PC-9 (cell line): ENCODE results near the gene CBLB. TPM values are rescaled to one million over a fixed set of nuclear protein-coding genes. Genes with fewer than 3 reads are reported as not detected.
"Not testable (repeated sequence)": the region's sequence is repeated elsewhere in the genome, so short reads cannot be mapped to it uniquely, and the experiment has no call there.

Experiments used
- BruUV-seq: library from RNA; stranded (reverse); fragments of 400-500 nt; replicated peaks from 2 replicates; lab custom pipeline; 2021; lab: Mats Ljungman, UMichigan
- CTCF ChIA-PET: fragments of 300-600 bp; sonication (Branson Sonifier 250); formaldehyde crosslinking; loops from one replicate; lab custom pipeline; 2022; ENCODE audit warnings: antibody characterized with exemption; lab: Charles Lee
- POLR2A ChIA-PET: fragments of 300-600 bp; sonication (Branson Sonifier 250); formaldehyde crosslinking; loops from one replicate; lab custom pipeline; 2022; ENCODE audit warnings: antibody characterized with exemption; ENCODE audit not compliant: unreplicated experiment; lab: Charles Lee
- DNase-seq, 2 experiments: peaks; one replicate each; pipeline versions ENCODE4 v3.0.0 to v3.0.0-alpha.2; 2015 to 2022; ENCODE audit warnings: mixed read lengths in 1 of 2
- H2AFZ ChIP-seq: fragments of 200-600 bp; sonication (generic); 2 replicates; pipeline ENCODE4 v1.8.1; 2017; ENCODE audit warnings: antibody characterized with exemption
- H3F3A ChIP-seq: fragments of 200-600 bp; sonication (generic); 2 replicates; pipeline ENCODE4 v1.8.1; 2017; ENCODE audit warnings: antibody characterized with exemption, mild to moderate bottlenecking, low read depth; ENCODE audit not compliant: insufficient read depth
- H3K27ac ChIP-seq: fragments of 200-600 bp; sonication (generic); 2 replicates; pipeline ENCODE4 v1.6.1; 2016; ENCODE audit warnings: mixed run types
- H3K27me3 ChIP-seq: fragments of 200-600 bp; sonication (generic); 2 replicates; pipeline ENCODE4 v1.6.1; 2016; ENCODE audit warnings: low read depth, mixed run types; ENCODE audit not compliant: insufficient read depth
- H3K36me3 ChIP-seq: fragments of 200-600 bp; sonication (generic); 2 replicates; pipeline ENCODE4 v1.6.1; 2016; ENCODE audit warnings: low read depth, mixed run types
- H3K4me1 ChIP-seq: fragments of 200-600 bp; sonication (generic); replicated peaks from 2 replicates; pipeline ENCODE4 v1.6.1; 2016; ENCODE audit warnings: mixed run types; ENCODE audit not compliant: insufficient read depth
- H3K4me2 ChIP-seq: fragments of 200-600 bp; sonication (generic); 2 replicates; pipeline ENCODE4 v1.6.1; 2017; ENCODE audit warnings: mixed run types
- H3K4me3 ChIP-seq: fragments of 200-600 bp; sonication (generic); 2 replicates; pipeline ENCODE4 v1.6.1; 2016; ENCODE audit warnings: mixed run types
- H3K79me2 ChIP-seq: fragments of 200-600 bp; sonication (generic); 2 replicates; pipeline ENCODE4 v1.6.1; 2017; ENCODE audit warnings: low read depth, mixed run types
- H3K9me2 ChIP-seq: fragments of 200-600 bp; sonication (generic); 2 replicates; pipeline ENCODE4 v1.8.1; 2017; ENCODE audit warnings: mild to moderate bottlenecking; ENCODE audit not compliant: insufficient read depth
- H3K9me3 ChIP-seq: fragments of 200-600 bp; sonication (generic); 2 replicates; pipeline ENCODE4 v1.8.1; 2016; ENCODE audit warnings: low read depth; ENCODE audit not compliant: insufficient read depth
- H4K20me1 ChIP-seq: fragments of 200-600 bp; sonication (generic); 2 replicates; pipeline ENCODE4 v1.8.1; 2017; ENCODE audit not compliant: insufficient read depth
- EZH2 ChIP-seq: fragments of 200-600 bp; sonication (generic); IDR thresholded peaks from 2 replicates; pipeline ENCODE4 v1.8.0; 2017; ENCODE audit warnings: antibody characterized with exemption, low read depth
- intact Hi-C: fragments of 100-400 bp; cut with micrococcal nuclease; formaldehyde crosslinking; loops from one replicate; pipeline ENCODE4 v1.10.0; 2022; ENCODE audit not compliant: unreplicated experiment
- total RNA-seq: library from RNA; stranded (reverse); gene quantifications from 2 replicates; pipeline ENCODE4 v1.2.3, GENCODE V29; 2021
- TF ChIP-seq, protein P1 (sequence below): fragments of 200-600 bp; sonication (generic); conservative IDR thresholded peaks from 2 replicates; pipeline ENCODE4 v1.6.1; 2017; ENCODE audit warnings: mixed run types, antibody characterized with exemption, mild to moderate bottlenecking, moderate library complexity

The CBLB gene
- total RNA-seq, 1 experiment from 2014 or later: 44.0 TPM

DNA sequence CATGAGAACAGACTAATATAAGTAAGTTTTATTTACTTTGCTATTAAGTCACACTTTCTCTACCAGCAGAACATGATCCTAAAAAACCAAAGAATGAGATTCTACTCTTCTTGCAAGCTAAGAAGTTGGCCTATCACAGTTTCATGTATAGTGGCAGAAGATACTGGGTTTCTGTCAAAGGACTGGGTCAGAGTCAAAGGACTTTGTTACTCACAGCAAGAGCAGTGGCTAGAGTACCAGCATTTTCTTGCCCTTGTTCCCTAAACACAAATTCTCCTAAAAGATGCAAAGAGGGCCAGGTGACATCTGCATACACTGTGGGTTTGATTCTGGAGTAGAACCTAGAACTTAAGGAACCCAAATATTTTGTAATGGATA is 105.2 kb downstream of the CBLB start:
- no peak overlapping the region for H3K4me2 ChIP-seq
- no peak for TF ChIP-seq EZH2
- TF ChIP-seq, protein P1, sequence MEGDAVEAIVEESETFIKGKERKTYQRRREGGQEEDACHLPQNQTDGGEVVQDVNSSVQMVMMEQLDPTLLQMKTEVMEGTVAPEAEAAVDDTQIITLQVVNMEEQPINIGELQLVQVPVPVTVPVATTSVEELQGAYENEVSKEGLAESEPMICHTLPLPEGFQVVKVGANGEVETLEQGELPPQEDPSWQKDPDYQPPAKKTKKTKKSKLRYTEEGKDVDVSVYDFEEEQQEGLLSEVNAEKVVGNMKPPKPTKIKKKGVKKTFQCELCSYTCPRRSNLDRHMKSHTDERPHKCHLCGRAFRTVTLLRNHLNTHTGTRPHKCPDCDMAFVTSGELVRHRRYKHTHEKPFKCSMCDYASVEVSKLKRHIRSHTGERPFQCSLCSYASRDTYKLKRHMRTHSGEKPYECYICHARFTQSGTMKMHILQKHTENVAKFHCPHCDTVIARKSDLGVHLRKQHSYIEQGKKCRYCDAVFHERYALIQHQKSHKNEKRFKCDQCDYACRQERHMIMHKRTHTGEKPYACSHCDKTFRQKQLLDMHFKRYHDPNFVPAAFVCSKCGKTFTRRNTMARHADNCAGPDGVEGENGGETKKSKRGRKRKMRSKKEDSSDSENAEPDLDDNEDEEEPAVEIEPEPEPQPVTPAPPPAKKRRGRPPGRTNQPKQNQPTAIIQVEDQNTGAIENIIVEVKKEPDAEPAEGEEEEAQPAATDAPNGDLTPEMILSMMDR: no peak
- no peaks in the 10 kb centered on the region for H3K4me1 ChIP-seq
- H3K9me2 ChIP-seq: no peaks in the 10 kb centered on the region
- ChIA-PET CTCF (no interaction called here), POLR2A (no interaction called here)
- H3K4me3 ChIP-seq: no peak overlapping the region
- DNase-seq: no peak
- BruUV-seq: no TSS peak
- H3K27me3 ChIP-seq: no peaks in the 10 kb centered on the region
- H3F3A ChIP-seq: no peaks in the 10 kb centered on the region
- H3K79me2 ChIP-seq: no peaks in the 10 kb centered on the region
- H3K27ac ChIP-seq: no peak overlapping the region
- intact Hi-C loops: no loop called here
- H2AFZ ChIP-seq: no peak overlapping the region
- peaks cover 14% of the 10 kb centered on the region; the same call in 1 of the 2 replicates for H3K9me3 ChIP-seq
- no peaks in the 10 kb centered on the region for H3K36me3 ChIP-seq
- H4K20me1 ChIP-seq: no peaks in the 10 kb centered on the region

DNA sequence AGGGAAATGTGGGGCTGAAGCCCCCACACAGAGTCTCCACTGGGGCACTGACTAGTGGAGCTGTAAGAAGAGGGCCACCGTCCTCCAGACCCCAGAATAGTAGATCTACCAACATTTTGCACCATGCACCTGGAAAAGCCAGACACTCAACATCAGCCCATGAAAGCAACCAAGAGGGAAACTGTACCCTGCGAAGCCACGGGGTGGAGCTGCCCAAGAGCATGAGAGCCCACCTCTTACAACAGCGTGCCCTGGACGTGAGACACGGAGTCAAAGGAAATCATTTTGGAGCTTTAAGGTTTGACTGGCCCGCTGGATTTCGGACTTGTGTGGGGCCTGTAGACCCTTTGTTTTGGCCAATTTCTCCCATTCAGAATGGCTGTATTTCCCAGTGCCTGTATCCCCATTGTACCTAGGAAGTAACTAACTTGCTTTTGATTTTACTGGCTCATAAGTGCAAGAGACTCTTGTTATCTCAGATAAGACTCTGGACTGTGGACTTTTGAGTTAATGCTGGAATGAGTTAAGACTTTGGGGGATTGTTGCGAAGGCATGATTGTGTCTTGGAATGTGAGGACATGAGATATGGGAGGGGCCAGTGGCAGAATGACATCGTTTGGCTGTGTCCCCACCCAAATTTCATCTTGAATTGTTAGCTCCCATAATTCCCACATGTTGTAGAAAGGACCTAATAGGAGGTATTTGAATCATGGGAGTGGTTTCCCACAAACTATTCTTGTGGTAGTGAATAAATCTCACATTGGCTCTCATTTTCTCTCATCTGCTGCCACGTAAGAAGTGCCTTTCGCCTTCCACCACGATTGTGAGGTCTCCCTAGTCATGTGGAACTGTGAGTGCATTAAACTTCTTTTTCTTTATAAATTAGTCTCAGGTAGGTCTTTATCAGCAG is 105.8 kb downstream of the CBLB start:
- H3K4me3 ChIP-seq: no peak overlapping the region
- no TSS peak for BruUV-seq

DNA sequence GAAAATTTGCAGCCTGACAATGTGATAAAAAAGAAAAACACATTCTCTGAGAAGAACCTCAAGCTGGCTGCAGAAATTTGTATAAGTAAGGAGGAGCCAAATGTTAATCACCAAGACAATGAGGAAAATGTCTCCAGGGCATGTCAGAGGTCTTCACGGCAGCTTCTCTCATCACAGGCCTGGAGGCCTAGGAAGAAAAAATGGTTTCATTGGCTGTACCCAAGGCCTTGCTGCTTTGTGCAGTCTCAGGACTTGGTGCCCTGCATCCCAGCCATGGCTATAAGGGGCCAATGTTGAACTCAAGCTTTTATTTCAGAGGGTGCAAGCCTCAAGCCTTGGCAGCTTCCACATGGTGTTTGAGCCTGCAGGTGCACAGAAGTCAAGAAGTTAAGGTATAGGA is 106.6 kb downstream of the CBLB start:
- CTCF ChIA-PET, H3K27me3 ChIP-seq: not testable (repeated sequence)

More for the DNA sequence above, 105.8 kb downstream of the CBLB start:
- no peaks in the 10 kb centered on the region for H3K79me2 ChIP-seq
- TF ChIP-seq EZH2: no peak
- TF ChIP-seq, protein P1: no peak
- no peaks in the 10 kb centered on the region for H3K27me3 ChIP-seq
- H3K27ac ChIP-seq: no peak overlapping the region
- H3K4me1 ChIP-seq: no peaks in the 10 kb centered on the region
- DNase-seq: peak in 1 of 2 experiments; percentile 35
- no peaks in the 10 kb centered on the region for H4K20me1 ChIP-seq
- intact Hi-C loops: no loop called here
- peaks cover 14% of the 10 kb centered on the region; the same call in 1 of the 2 replicates for H3K9me3 ChIP-seq
- H3K4me2 ChIP-seq: no peak overlapping the region
- H3F3A ChIP-seq: no peaks in the 10 kb centered on the region
- POLR2A ChIA-PET: no interaction called here
- no peaks in the 10 kb centered on the region for H3K36me3 ChIP-seq
- H2AFZ ChIP-seq: no peak overlapping the region
- no peaks in the 10 kb centered on the region for H3K9me2 ChIP-seq
- CTCF ChIA-PET: no interaction called here

More for the DNA sequence above, 106.6 kb downstream of the CBLB start:
- H3K36me3 ChIP-seq, H3K4me3 ChIP-seq, H3K27ac ChIP-seq, H3F3A ChIP-seq, intact Hi-C loops, H2AFZ ChIP-seq, BruUV-seq, H3K9me2 ChIP-seq, H4K20me1 ChIP-seq, H3K4me2 ChIP-seq, H3K4me1 ChIP-seq, POLR2A ChIA-PET, H3K79me2 ChIP-seq: not testable (repeated sequence)
- DNase-seq: peak in 1 of 2 experiments; percentile 18
- H3K9me3 ChIP-seq: peaks cover 14% of the 10 kb centered on the region; the same call in 1 of the 2 replicates
